HuH-7.5 (cell line): ENCODE measurements around the gene ARHGAP9.
"Not testable (repeated sequence)": the region's sequence is repeated elsewhere in the genome, so short reads cannot be mapped to it uniquely, and the experiment has no call there.

Experiments
- DNase-seq: peaks from one replicate; pipeline ENCODE4 v3.0.0; 2011; ENCODE audit warnings: low spot score

Gene ARHGAP9

GRCh38 chr12:57479376-57480115 lies at the start of gene ARHGAP9:
Gene ARHGAP9, minus strand, starts transcription at chr12:57479866. Its CDS starts 460 bp downstream, at chr12:57479406.
- no peak for DNase-seq

- no peak for DNase-seq
Measured at GRCh38 chr12:57528831-57529555, 49.3 kb upstream of the ARHGAP9 start.

GRCh38 chr12:57528176-57528575 lies 48.5 kb upstream of the ARHGAP9 start:
- no peak for DNase-seq

GRCh38 chr12:57527184-57527583 lies 47.5 kb upstream of the ARHGAP9 start:
- DNase-seq: no peak

GRCh38 chr12:57526477-57527126 lies 46.9 kb upstream of the ARHGAP9 start:
- DNase-seq: no peak

GRCh38 chr12:57525615-57526383 lies 46.1 kb upstream of the ARHGAP9 start:
- no peak for DNase-seq

GRCh38 chr12:57524814-57525614 lies 45.3 kb upstream of the ARHGAP9 start:
- DNase-seq: no peak

- DNase-seq: no peak
Measured at GRCh38 chr12:57523706-57524614, 44.3 kb upstream of the ARHGAP9 start.

GRCh38 chr12:57522887-57523705 lies 43.4 kb upstream of the ARHGAP9 start:
- DNase-seq: no peak

- DNase-seq: peak; percentile 97
Measured at GRCh38 chr12:57522011-57522886, 42.6 kb upstream of the ARHGAP9 start, which contains the start of gene MBD6. Gene MBD6, plus strand, starts transcription at chr12:57522824. Its CDS starts 1,480 bp downstream, at chr12:57524304.

- DNase-seq: peak; percentile 43
Measured at GRCh38 chr12:57521525-57522010, 41.9 kb upstream of the ARHGAP9 start.

- peak; percentile 90 for DNase-seq
Measured at GRCh38 chr12:57520053-57520818, 40.6 kb upstream of the ARHGAP9 start, which contains the start of gene DDIT3. Gene DDIT3, minus strand, starts transcription at chr12:57520514. Its CDS starts 3,108 bp downstream, at chr12:57517406.

GRCh38 chr12:57519796-57520052 lies 40.1 kb upstream of the ARHGAP9 start:
- no peak for DNase-seq

- DNase-seq: peak; percentile 49
Measured at GRCh38 chr12:57518920-57519795, 39.5 kb upstream of the ARHGAP9 start.

GRCh38 chr12:57518176-57518919 lies 38.7 kb upstream of the ARHGAP9 start:
- DNase-seq: no peak

- DNase-seq: not testable (repeated sequence)
Measured at GRCh38 chr12:57517718-57518117, 38.1 kb upstream of the ARHGAP9 start.
